Medulla oblongata (tissue), 1 donor: ENCODE results near the gene TRMU.
"Not testable (repeated sequence)": the region's sequence is repeated elsewhere in the genome, so short reads cannot be mapped to it uniquely, and the experiment has no call there.

Experiments
- DNase-seq: peaks from one replicate; pipeline ENCODE4 v3.0.0-alpha.2; 2015; ENCODE audit errors: extremely low spot score

The TRMU gene

DNA sequence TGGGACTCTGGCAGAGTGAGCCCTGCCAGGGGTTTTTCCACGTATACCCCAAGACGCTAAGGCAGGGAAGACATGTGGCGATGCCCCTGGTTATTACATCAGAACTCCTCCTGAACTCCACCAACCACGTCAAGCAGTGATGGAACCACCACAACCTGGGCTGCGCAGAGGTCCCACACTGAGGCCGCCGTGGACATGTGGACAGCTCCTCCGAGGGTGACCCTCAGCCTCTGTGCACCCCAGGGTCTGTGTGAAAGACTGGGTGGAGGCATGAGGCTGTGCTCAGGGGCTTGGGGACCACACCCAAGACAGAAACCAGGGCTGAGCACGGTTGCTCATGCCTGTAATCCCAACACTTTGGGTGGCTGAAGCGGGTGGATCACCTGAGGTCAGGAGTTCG, 52.2 kb downstream of the TRMU start:
- DNase-seq, result no peak

DNA sequence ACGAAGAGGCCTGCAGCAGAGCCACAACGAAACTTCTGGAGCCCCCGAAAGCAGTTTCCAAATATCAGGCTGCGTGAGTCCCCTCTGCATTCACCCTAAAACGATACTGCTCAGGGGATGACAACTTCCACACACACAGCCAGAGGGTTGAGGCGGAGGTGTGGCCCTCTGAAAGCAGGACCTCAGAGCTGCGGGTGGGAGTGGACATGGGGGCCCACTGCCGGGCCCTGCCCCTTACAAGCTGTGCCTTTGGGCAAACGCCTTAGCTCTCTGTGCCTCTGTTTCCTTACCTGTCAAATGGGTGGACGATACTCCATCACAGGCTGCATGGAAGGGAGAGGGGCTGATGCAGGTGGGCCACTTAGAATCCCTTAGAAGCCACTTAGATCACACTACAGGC, 53.1 kb downstream of the TRMU start:
- DNase-seq, result no peak

DNA sequence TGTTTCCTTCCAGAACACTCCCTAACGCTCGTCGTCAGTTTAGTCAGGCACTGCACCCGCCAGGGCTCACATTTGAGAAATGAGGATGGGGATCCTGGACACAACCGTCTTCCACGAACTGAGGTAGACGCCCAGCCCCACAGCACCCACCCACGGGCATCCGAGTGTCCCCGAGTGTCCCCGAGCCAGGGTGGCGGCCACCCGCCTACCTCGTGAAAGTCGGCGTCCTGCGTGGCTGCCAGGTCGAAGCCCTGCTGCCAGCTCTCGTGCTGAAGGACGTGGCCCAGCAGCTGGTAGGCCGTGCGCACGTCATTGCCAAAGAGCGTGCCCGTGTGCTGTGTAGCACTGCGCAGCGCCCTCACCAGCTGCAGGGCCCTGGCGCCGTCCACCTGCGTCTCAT, 53.6 kb downstream of the TRMU start:
- no peak for DNase-seq

DNA sequence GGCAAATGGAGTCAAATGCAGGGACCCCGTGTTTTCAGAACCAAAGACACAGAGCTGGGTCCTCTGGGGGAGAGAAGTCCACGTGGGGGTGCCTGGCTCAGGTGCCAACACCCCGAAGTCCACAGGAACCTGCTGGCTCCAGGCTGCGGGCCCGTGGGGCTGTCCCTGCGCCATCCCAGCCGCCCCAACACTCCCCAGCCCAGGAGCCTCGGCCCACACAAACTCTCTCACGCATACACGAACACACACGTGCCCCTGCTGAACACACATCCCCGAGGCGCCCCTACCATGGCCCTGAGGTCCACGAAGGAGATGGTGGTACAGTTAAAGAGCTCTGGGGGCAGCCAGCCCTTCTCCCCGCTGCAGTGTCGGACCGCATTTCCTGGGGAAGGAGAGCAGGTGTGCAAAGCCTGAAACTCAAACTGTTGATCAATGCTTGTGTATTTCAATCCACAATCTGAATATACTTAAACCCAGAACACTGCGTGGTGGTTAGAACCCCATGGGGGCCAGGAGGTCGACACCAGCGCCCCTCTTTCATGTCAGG, 54.7 kb downstream of the TRMU start:
- no peak for DNase-seq

DNA sequence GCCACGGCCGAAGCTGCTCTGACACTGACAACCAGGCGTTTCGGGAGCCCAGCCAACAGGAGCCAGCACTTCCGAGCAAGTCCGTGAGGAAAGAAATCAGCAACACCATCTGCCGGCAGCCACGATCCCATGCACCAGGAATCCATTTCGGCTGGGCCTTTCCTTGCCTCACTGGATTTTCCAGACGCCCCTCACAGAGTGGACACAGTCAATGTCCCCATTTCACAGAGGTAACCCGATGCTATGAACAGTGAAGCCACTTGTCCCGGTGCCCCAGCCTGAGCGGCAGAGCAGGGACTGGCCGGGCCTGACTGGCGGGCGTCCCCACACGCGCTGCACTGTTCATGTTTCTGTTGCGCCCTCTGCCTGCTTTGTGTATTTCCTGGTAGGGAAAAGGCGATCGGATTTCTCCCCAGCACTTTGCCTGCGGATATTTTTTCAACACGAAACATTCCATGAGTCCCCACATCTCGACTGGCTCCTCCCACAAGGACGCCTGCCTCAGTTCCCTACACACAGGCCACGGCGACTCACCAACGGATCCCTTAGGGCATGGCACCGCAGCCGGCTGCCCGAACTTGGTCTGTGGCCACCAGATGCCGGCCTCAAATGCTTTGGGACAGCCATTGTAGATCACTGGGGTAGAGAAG, 55.3 kb downstream of the TRMU start:
- DNase-seq, result peak; percentile 8

DNA sequence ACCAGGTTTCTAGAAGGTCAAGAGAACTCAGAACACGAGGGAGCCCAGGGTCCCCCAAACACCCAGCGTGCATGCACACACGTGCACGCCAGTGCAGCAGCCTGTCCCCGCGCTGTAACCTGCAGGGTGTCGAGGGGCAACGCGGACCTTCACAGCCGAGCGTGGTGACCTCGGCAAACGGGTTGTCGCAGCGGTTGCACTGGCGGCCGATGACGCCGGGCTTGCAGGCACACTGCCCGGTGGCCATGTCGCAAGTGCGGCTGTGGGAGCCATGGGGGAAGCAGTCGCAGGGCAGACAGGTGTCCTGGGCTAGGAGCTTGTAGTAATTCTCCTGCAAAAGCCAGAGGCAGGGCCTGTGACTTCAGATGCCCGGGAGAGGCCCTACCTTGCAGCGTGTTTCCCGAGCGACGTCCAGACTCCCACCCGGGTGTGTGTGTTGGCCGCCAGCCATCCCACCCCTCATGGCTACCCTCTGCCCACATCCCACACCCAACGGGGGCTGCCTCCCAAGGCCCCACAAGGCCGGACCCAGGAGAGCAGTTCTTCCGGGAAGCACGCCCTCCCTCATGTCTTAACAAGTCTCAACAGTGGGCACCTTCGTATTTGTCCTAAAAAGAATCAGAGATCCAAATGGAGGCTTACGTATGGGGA, 56.1 kb downstream of the TRMU start:
- DNase-seq, result no peak

DNA sequence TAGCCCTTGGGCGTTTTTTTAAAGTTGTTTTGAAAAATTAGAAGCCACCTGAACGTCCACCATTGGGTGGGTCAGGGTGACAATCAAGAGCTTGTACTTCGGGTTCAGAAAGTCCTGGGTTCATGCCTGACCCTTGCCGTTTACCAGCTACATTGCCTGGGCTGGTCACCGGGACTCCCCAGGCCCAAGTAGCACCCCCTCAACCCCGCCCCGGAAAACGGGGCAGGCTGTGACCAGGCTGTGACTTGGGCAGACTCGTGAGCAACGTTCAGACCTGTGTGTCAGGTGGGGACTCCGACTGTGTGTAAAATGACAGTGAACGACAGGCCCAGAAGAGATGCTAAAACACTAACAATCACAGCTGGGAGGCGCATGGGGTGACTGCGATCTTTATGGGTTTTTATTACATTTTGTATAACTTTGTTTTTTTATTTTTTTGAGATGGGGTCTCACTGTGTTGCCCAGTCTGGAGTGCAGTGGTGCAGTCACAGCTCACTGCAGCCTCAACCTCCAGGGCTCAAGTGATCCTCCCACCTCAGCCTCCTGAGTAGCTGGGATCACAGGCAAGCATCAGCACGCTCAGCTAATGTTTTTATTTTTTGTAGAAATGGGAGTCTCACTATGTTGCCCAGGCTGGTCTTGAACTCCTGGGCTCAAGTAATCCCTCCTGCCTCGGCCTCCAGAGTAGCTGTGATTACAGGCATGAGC, 56.8 kb downstream of the TRMU start:
- no peak for DNase-seq

DNA sequence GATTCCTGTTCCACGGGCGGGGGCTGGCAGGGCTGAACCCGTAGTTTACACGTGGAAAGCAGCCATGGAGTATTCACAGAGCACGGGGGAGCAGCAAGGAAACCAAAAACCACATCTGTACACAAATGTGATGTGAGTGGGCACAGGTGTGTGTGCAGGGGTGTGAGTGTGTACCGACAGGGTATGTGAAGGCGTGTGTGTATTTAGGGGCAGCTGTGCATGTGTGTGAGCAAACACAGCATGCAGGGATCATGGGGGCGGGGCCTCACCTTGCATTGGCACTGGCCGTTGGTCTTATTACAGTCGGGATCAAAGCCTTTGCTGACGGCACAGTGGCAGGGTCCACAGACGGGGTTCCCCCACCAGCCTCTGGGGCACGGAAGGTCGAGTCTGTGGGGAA, 58.4 kb downstream of the TRMU start:
- no peak for DNase-seq

DNA sequence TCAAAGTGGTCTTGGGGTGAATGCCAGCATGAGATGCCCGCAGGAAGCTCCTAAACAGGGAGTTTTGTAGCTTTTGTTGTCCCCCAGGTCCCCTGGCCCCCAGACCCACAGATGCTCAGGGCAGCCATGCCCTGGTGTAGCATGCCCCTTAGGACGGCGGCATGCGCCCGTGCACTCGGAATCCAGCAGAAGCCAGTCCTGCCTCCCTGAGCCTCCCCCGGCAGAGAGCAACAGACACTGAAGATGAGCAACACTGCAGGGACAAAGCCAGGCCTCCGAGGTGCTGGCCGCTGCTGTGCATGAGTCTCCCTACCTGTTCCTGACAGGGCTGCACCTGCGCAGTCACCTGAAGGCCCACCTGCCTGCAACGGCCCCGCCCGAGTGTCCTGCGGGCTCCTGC, 59.1 kb downstream of the TRMU start:
- no peak for DNase-seq

DNA sequence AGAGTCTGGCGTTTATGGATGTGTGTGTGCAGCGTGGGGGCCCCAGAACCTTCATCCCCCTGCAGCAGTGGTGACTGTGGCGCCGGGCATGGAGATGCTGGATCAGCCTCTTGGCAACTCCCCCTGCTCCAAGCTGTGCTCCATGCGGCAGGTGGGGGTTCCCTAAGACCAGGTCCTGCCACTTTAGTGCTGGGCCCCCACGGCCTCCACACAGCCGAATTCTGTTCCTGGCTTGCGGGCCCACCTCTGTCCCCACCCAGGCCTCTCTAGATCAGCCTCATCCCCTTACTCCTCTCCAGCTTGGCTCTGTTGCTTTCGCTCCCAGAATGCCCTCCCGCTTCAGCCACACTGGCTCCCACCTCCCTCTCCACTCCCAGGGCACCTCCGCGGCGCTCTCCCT, 59.6 kb downstream of the TRMU start:
- DNase-seq, result no peak

DNA sequence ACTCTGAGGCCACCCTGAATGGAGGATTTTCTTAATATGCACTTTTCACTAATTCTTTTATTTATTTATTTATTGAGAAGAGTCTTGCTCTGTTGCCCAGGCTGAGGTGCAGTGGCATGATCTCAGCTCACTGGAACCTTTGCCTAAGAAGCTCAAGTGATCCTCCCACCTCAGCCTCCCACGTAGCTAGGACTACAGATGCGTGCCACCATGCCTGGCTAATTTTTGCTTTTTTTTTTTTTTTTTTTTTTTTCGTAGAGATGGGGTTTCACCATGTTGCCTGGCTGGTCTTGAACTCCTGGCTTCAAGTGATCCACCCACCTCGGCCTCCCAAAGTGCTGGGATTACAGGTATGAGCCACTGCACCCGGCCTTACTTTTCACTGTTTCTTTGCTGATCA, 61.5 kb downstream of the TRMU start:
- DNase-seq, result not testable (repeated sequence)

DNA sequence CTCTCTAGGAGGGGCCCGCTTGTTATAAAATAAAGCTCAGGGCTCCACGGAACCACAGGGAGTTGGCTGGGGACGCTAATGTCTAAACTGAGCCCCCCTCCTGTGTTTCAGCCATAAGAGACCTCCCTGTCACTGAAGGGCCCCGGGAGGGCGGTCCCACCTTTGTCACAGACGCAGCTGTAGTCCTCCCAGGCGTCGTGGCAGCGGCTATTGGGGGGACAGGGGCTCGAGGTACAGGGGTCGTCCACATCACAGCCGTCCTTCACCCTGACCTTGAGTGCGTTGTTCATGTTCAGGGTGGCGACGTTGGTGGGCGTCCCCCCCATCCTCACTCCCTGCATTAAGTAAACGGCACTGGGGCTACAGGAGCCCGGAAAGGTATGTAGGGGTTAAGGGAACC, 62.0 kb downstream of the TRMU start:
- DNase-seq, result no peak

DNA sequence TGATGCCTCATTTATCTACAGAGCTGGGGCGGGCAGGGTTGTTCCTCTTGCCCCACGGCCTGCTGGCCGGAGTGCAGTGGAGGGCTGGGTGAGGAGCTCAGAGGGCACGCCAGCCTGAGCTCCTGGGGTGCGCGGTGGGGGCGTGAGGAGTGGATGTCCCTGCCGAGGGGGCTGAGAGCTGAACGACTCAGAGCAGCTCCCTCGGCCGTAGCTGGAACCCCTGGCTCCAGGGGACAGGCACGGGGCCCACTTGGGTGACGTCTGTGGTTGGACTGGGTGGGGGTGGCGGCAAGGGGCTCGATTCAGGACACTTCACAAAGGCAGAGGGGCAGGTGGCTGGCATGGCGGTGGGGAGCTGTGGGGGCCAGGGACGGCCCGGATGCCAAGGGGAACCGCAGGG, 62.4 kb downstream of the TRMU start:
- no peak for DNase-seq

DNA sequence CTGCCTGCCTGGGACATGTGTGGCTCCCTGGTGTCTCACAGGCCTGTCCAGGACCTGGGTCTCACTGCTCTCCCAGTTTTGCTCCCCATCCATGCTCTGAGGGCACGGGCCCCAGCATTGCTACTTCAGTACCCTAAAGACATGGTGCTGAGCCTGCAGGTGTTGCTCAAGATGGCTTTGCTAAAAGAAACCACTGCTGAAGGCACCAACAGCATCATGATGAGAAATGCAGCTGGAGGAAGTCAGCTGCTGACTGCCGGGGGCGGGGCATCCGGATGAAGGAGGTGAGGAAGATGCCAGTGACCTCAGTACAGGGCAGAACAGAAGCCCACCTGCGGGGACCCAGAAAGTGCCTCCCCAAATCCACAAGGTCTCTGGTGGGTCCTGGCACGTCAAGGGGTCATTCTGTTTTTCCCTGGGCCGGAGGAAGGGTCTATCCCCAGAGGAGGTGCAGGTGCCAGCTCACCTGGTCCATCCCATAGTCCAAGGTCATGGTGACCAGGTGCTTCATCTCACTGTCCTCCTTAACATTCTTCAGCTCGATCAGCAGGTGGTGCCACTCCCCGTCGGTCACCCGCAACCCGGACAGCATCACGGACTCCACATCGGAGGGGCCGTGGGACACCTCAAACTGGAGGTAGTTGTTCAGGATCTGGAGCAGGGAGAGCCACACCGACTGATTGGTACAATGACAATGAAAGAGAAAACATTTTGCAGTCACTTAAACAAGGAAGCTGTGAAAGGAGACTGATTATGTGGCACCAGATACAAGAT, 63.9 kb downstream of the TRMU start:
- DNase-seq, result no peak

DNA sequence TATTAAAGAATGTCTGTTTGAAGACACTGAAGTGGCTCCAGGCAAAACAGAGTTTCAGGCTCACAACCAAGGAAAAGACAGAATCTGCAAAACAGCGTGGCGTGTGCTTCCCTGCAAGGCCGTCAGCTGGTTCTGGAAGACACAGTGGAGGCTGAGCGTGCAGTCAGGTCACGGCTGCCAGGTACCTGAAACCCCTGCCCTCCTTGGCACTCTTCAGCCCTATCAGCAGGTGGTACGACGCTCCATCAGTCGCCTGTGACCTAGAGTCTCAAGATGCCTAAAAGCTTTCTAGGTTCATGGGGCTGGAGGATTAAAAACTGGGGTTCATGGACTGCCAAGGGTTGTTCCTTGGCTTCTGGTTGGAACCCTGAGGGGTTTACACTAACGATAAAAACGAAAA, 65.9 kb downstream of the TRMU start:
- DNase-seq, result no peak

DNA sequence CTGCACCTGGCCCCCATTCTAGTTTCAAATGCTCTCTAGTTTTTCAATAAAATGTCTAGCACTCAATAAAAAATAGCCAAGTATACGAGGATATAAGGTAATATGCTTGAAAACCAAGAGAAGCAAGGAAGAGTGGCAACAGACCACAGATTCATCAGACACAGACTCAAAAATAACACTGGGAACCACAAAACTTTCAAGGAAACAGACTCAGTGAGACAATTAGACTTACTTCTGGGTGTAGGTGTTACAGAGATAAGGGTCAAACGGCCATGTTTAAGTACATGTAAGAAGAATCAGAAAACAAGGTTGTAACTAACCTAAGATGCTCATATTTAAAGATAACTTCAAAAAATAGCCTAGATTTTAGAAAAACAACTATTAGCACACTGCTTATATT, 67.0 kb downstream of the TRMU start:
- DNase-seq, result no peak

DNA sequence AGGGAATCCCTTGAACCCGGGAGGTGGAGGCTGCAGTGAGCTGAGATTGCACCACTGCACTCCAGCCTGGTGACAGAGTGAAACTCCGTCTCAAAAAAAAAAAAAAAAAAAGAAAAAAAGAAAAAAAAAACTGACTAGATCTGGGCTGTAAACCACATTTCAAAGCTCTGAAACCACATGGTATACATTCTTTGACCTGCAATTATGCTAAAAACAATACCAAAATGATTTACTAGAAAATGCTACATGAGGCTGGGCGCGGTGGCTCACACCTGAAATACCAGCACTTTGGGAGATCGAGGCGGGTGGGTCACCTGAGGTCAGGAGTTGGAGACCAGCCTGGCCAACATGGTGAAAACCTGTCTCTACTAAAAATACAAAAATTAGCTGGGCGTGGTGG, 68.4 kb downstream of the TRMU start:
- not testable (repeated sequence) for DNase-seq

DNA sequence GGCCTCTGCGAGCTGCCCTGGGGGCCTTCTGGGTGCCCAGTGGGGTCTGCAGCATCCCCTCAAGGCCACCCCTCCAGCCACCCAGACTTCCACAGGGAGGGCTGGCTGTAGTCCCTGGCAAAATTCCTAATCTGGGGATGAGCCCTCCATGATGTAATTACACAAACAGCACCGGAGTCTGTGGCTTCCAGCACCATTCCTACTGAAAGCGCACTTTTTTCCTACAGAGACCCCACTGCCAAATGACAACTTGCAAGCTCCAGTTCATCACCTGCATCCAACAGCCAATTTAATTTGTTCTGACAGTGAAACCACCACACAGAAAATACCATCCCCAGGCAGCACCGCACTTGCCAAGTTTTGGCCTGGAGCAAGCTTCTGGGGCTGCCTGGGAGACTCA, 70.4 kb downstream of the TRMU start:
- no peak for DNase-seq

DNA sequence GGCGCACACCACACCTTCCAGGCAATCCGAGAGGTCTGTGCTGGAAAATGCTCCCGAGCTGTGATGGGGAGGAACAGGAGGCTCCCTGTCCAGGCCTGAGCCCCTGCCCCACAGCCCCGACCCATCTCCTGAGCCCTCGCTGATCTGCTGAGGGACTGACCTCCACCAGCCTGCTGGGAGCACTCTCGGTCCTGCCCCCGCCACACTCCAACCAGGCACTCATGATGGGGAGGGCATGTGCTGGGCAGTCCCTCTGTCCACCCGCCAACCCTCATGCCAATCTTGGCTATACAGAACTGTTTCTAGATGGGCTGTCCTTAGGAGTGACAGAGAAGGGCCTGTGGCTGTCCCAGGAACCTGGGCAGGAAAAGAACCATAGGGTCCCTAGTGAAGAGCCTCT, 70.8 kb downstream of the TRMU start:
- no peak for DNase-seq

DNA sequence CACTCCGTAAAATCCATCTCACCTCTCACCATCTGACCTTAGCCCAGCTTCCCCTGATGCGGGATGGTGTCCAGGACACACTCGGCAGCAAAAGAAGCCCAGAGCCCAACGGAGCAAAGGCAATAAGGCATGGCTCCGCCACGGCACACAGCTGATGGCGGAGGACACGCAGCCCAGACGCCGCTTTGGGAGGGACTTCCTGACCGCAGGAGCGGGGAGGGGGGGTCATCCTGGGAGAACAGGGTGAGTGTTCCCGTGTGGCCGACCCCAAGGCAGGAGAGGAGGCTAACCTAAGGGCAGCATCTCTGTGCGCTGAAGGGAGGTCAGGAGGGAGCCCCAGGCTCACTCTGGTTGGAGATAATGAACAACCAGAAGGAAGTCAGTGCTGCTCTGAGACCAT, 71.3 kb downstream of the TRMU start:
- DNase-seq, result no peak
